ENCODE results near the gene SV2C.

GRCh38 chr5:76393035-76393680, 310.0 kb downstream of the SV2C start:
- no peak for TF ChIP-seq CREB5 (CRISPR knock-in tag; IDR thresholded peaks at IDR 0.05; ENCODE audit: low read depth)
- TF ChIP-seq ZFP3 (CRISPR knock-in tag; IDR thresholded peaks at IDR 0.05), result no peak
- no peak for TF ChIP-seq ISL1 (CRISPR knock-in tag; IDR thresholded peaks at IDR 0.05)
- TF ChIP-seq ZC3H10 (CRISPR knock-in tag; IDR thresholded peaks at IDR 0.05), result no peak
- no peak for TF ChIP-seq ARNTL (CRISPR knock-in tag; IDR thresholded peaks at IDR 0.05; ENCODE audit: borderline replicate concordance, low read depth)
- TF ChIP-seq TOX (CRISPR knock-in tag; IDR thresholded peaks at IDR 0.05; ENCODE audit: borderline replicate concordance), result no peak
- TF ChIP-seq ZFP30 (CRISPR knock-in tag; IDR thresholded peaks at IDR 0.05), result no peak
- TF ChIP-seq RARB (CRISPR knock-in tag; IDR thresholded peaks at IDR 0.05), result no peak
- TF ChIP-seq CSRNP3 (CRISPR knock-in tag; IDR thresholded peaks at IDR 0.05), result no peak
- no peak for TF ChIP-seq ZNF70 (CRISPR knock-in tag; IDR thresholded peaks at IDR 0.05)

All from SK-N-SH treated with all-trans-retinoic acid at 6 μM for 48 hours (cell line).